Ishikawa (cell line): Measurements from ENCODE around the gene SIGLEC1.

Experiments used
- CEBPB ChIP-seq: IDR thresholded peaks from 2 replicates; pipeline ENCODE4 v1.6.1; 2012
- CREB1 ChIP-seq: IDR thresholded peaks from 2 replicates; pipeline ENCODE4 v1.6.1; 2012; ENCODE audit warnings: low read depth
- EGR1 ChIP-seq: IDR thresholded peaks from 2 replicates; pipeline ENCODE4 v1.6.1; 2012
- EP300 ChIP-seq: IDR thresholded peaks from 2 replicates; pipeline ENCODE4 v1.6.1; 2012; ENCODE audit warnings: borderline replicate concordance
- FOXM1 ChIP-seq: IDR thresholded peaks from 2 replicates; pipeline ENCODE4 v1.6.1; 2012; ENCODE audit warnings: low read depth, borderline replicate concordance
- NFIC ChIP-seq: IDR thresholded peaks from 2 replicates; pipeline ENCODE4 v1.6.1; 2012
- RAD21 ChIP-seq: IDR thresholded peaks from 2 replicates; pipeline ENCODE4 v1.6.1; 2012; ENCODE audit warnings: low read depth
- TAF1 ChIP-seq: IDR thresholded peaks from 2 replicates; pipeline ENCODE4 v1.6.1; 2012; ENCODE audit warnings: low read depth, mild to moderate bottlenecking
- TCF12 ChIP-seq: IDR thresholded peaks from 2 replicates; pipeline ENCODE4 v1.6.1; 2012; ENCODE audit warnings: low read depth
- YY1 ChIP-seq: IDR thresholded peaks from 2 replicates; pipeline ENCODE4 v1.6.1; 2012; ENCODE audit warnings: low read depth
- ZBTB7A ChIP-seq: IDR thresholded peaks from 2 replicates; pipeline ENCODE4 v1.6.1; 2012; ENCODE audit warnings: low read depth
- TF ChIP-seq, protein P1 (sequence below): IDR thresholded peaks from 2 replicates; pipeline ENCODE4 v1.6.1; 2012
- TF ChIP-seq, protein P2 (sequence below): IDR thresholded peaks from 2 replicates; pipeline ENCODE4 v1.6.1; 2012; ENCODE audit warnings: low read depth, mild to moderate bottlenecking
- TF ChIP-seq, protein P3 (sequence below): IDR thresholded peaks from 2 replicates; pipeline ENCODE4 v1.6.1; 2012

DNA sequence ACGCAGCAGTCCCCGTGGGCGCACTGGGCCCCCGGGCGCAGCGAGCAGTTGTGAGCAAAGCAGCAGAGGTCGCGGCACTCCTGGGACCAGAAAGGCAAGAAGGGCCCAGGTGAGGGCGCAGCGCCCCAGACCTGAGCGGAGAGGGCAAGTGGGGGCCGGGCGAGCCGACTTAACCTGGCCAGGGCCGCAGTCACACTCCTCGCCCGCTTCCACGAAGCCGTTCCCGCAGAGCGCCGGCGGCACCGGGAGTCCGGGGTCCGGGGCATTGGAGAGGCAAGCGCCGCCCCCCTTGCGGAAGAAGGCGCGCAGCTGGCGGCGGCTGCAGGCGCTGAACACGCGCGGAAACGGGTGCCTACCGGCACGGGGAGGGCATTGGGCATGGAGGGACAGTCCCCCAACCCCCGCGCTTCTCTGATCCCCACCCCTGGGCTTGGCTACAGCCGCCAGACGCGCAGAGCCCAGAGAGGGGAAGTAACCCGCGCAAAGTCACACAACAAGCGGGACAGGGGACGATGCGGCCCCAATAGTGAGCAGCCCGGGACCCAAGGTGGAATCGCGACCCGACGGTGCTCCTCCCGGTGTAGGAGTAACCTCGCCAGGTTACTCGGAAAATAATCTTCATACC lies 39.7 kb downstream of the SIGLEC1 start:
- TF ChIP-seq NFIC, result no peak
- TF ChIP-seq EP300, result no peak
- TF ChIP-seq, protein P1, sequence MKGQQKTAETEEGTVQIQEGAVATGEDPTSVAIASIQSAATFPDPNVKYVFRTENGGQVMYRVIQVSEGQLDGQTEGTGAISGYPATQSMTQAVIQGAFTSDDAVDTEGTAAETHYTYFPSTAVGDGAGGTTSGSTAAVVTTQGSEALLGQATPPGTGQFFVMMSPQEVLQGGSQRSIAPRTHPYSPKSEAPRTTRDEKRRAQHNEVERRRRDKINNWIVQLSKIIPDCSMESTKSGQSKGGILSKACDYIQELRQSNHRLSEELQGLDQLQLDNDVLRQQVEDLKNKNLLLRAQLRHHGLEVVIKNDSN, result no peak
- TF ChIP-seq TAF1, result no peak
- no peak for TF ChIP-seq CREB1
- TF ChIP-seq EGR1, result no peak
- no peak for TF ChIP-seq TCF12
- TF ChIP-seq, protein P2, sequence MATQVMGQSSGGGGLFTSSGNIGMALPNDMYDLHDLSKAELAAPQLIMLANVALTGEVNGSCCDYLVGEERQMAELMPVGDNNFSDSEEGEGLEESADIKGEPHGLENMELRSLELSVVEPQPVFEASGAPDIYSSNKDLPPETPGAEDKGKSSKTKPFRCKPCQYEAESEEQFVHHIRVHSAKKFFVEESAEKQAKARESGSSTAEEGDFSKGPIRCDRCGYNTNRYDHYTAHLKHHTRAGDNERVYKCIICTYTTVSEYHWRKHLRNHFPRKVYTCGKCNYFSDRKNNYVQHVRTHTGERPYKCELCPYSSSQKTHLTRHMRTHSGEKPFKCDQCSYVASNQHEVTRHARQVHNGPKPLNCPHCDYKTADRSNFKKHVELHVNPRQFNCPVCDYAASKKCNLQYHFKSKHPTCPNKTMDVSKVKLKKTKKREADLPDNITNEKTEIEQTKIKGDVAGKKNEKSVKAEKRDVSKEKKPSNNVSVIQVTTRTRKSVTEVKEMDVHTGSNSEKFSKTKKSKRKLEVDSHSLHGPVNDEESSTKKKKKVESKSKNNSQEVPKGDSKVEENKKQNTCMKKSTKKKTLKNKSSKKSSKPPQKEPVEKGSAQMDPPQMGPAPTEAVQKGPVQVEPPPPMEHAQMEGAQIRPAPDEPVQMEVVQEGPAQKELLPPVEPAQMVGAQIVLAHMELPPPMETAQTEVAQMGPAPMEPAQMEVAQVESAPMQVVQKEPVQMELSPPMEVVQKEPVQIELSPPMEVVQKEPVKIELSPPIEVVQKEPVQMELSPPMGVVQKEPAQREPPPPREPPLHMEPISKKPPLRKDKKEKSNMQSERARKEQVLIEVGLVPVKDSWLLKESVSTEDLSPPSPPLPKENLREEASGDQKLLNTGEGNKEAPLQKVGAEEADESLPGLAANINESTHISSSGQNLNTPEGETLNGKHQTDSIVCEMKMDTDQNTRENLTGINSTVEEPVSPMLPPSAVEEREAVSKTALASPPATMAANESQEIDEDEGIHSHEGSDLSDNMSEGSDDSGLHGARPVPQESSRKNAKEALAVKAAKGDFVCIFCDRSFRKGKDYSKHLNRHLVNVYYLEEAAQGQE, result no peak
- TF ChIP-seq YY1, result no peak
- TF ChIP-seq RAD21, result no peak
- TF ChIP-seq ZBTB7A, result no peak
- TF ChIP-seq, protein P3, sequence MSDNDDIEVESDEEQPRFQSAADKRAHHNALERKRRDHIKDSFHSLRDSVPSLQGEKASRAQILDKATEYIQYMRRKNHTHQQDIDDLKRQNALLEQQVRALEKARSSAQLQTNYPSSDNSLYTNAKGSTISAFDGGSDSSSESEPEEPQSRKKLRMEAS, result no peak
- TF ChIP-seq CEBPB, result no peak
- no peak for TF ChIP-seq FOXM1
